NCI-H2107 (cell line): ENCODE data around the gene KIAA0232.
"Not testable (repeated sequence)": the region's sequence is repeated elsewhere in the genome, so short reads cannot be mapped to it uniquely, and the experiment has no call there.

Source experiments
- DNase-seq: peaks from one replicate; lab custom pipeline; 2025; lab: John Stamatoyannopoulos, UW

The KIAA0232 gene

GRCh38 chr4:6887591-6888371 lies 105.3 kb downstream of the KIAA0232 start:
- no peak for DNase-seq

- no peak for DNase-seq
These were observed 106.1 kb downstream of the KIAA0232 start for GRCh38 chr4:6888506-6889071.

DNA sequence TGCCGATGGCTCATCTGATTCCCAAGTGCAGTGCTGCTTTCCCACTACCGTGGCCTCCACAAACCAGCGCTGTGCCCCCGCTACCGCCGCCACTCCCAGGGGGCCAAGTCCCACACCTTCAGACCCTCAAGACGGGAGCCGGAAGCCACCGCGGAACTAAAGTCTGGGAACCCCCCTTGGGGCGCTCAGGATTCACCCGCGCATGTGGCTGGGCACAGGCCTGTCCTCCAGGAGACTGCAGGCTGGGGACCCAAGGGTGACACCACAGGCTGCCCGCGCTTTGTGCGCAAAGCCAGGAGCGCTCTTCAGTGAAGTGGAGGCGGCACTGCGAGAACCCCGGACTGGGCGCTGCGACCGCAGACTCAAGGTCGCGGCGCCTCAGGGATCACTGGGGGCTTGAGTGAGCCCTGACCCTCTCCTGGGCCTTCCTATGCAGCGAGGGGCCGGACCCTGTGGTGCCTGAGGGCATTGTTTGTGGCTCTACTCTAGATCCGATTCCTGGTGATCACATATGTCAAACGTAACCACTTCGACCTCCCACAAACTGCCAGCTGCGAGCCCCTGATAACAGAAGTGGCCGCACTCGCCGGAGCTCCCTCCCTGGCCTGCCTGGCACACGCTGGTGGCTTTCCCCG lies 106.7 kb downstream of the KIAA0232 start:
- DNase-seq: no peak

DNA sequence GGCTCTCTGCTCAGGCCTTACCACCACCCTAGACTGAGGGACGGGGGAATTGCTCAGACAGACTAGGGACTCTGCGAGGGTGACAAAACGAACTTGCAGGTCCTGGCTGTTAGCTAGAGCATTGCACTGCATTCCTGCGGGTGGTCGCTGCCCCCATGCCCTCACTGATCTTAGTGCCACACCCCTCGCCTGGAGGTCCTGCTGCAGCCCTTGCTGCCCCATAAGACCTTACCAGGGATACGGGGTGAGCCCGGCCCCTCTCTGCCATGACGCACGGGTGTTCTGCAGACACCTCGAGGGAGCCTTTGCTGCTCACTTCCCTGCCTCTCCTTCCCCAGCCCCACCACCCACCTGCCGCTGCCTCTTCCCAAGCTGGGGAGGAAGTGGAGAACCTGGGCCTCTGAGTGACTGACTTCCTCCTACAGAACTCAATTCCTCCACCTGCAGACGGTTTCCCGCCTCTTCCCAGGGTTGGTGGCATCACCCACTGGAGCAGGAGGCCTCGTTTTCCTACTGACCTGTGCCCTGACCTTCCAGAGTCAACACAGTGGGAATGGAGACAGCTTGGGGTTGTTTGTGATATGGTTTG lies 107.3 kb downstream of the KIAA0232 start:
- no peak for DNase-seq

GRCh38 chr4:6890358-6890757 lies 107.8 kb downstream of the KIAA0232 start:
- DNase-seq: no peak

DNA sequence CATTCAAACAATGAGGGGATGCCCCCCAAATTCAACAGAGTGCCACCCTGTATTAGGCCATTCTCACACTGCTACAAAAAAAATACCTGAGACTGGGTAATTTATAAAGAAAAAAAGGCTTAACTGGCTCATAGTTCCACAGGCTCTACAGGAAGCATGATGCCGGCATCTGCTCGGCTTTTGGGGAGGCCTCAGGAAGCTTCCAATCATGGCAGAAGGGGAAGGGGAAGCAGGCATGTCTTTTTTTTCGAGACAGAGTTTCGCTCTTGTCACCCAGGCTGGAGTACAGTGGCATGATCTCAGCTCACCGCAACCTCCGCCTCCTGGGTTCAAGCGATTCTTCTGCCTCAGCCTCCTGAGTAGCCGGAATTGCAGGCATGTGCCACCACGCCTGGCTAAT lies 108.4 kb downstream of the KIAA0232 start:
- DNase-seq: not testable (repeated sequence)

- no peak for DNase-seq
These were observed 109.1 kb downstream of the KIAA0232 start for GRCh38 chr4:6891436-6892170.

DNA sequence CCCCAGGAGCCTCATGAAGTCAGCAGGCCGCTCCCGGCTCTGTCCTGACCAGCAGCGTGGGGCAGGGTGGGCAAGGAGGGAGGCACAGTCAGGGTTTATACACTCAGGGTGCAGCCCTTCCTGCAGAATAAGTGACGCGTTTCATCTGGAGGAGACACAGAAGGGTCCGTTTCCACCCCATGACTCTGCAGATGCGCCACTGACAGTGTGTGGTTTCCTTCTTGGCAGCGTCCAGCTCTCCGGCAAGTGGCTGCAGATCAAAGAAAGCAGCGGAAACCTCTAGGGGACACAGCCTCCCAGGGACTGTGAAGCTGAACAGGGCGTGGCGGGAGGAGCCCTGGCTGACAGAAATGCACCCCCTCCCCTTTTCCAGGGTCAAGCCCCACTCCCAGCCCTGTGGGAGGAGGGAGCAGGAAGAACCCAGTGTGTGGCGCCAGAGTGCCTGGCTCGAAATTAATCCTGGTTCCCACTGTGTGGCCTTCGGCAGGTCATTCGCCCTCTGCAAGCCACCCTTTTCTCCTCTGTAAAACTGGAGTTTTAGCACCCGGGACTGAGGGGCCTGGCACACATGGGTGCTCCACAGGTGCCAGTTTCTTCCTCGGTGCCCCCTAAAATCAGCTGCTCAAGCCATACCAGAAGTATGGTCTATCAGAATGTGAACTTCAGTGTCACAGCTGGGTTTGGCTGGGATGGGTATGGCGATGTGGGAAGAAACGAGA lies 109.8 kb downstream of the KIAA0232 start:
- no peak for DNase-seq

DNA sequence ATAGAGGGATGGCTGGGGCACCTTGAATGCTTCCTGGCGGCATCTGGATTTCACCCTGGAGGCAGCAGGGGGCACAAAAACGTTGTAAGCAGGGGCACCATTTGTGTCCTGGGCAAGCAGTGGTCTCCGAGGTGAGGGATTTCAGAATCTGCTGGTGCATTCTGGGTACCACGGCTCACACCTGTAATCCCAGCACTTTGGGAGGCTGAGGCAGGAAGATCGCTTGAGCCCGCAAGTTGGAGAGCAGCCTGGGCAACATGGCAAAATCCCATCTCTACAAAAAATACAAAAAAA lies 110.3 kb downstream of the KIAA0232 start:
- no peak for DNase-seq

GRCh38 chr4:6893449-6894085 lies 111.0 kb downstream of the KIAA0232 start:
- DNase-seq: no peak

- DNase-seq: no peak
These were observed 111.6 kb downstream of the KIAA0232 start for GRCh38 chr4:6894086-6894478.

DNA sequence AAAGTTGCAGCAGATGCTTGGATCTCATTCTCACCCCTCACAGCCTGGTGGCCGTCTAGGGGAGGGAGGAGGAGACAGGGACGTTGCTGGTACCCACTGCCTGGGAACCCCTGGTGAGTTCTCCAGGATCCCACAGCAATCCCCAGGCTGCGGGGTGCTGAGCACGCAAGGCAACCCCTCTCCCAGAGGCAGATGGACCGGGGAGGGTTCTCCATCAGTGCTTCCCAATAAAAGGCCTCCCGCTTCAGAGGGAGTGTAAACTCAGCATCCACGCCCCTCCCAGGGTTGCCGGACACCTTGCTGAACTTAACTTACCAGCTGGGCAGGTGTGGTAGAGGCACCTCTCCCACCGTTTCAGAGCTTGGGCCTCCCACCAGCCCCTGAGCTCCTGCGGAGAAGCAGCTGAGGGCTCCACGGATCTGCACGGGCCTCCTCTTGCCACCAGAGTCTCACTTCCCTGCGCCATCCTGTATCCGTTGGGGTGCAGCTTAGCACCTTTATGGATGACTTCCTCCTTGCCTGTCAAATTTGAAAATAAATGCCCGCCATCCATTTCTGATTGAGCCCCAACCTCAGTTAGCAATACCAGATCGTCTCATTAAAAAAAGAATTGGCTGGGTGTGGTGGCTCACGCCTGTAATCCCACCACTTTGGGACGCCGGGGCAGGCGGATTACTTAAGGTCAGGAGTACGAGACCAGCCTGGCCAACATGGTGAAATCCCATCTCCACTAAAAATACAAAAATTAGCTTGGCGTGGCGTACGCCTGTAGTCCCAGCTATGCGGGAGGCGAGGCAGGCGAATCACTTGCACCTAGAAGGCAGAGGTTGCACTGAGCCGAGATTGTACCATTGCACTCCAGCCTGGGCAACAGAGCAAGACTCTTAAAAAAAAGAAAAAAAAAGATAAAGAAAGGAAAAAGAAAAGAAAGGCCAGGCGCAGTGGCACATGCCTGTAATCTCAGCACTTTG lies 112.3 kb downstream of the KIAA0232 start:
- DNase-seq: no peak

DNA sequence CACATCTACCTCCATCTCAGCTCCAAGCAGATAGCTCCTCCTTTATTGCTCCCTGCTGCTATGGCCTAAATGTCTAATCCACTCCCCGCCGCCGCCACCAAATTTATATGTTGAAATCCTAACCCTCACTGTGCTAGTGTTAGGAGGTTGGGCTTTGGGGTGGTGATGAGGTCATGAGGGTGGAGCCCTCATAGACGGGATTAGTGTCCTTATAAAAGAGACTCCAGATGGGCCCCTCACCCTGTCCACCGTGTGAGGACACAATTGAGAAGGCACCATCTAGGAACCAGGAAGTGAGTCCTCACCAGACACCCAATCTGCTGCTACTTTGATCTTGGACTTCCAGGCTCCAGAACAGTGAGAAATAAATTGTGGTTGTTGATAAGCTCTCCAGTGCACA lies 113.5 kb downstream of the KIAA0232 start:
- DNase-seq: no peak

DNA sequence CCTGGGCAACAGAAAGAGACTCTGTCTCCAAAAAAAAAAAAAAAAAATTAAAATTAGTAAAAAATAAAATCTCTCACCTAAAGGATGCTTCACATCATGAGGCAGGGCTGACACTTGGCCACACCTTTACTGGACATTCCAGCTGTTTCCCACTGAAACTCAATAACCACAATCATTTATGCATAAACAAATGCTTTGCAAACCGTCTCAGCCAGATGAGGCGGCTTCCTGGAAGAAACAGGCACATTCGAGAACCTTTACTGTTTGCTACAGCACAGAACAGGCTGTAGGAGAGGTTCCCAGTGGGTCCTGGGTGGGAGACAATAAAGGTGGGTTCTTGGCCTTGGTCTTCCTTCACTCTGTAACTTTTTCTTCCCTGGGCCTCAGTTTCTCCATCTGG lies 116.2 kb downstream of the KIAA0232 start:
- no peak for DNase-seq

DNA sequence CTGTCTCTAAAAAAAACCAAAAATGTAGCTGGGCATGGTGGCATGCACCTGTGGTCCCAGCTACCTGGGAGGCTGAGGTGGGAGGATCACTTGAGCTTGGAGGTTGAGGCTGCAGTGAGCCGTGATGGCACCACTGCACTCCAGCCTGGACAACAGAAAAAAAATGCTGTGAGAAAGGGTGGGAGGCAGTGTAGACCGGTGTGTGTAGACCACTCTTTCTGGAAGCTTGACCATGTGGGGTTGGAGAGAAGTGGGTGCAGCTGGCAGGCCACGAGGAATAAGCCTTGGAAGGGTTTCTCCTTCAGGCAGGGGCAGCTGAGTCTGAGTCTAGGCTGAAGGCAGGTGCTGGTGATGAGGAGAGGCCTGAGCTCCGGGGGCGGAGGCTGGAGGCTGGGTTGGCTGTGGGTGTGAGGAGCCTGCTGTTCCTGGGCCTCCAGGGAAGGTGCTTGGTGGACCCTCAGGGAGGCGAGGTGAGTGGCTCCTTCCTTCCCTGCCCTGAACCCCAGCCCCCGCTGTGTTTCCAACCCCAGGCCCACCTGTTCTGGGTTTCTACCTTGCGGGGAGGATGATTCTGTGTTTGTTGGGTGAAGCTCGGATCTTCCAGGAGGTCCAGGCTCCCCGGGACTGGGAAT lies 117.8 kb downstream of the KIAA0232 start:
- DNase-seq: no peak

DNA sequence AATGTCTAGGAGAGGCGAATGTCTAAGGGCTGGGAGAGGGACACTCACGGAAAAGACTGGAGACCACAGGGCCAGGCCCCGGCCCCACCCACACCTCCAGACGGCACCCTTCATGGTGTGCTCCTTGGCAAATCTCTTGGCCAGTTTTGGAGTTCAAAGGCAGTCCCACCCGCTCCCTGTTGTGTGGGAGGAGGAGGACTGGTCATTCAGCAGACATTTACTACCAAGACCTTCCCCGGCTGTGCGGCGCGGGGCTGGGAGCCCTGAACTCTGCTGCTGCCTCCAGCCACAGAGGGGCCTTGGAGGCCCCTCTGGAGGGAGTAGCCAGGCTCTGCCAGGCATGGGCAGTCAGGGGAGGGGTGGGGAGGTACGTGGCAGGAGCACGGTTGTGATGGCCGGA lies 118.4 kb downstream of the KIAA0232 start:
- no peak for DNase-seq

- DNase-seq: no peak
These were observed 119.3 kb downstream of the KIAA0232 start for GRCh38 chr4:6901669-6902317.

DNA sequence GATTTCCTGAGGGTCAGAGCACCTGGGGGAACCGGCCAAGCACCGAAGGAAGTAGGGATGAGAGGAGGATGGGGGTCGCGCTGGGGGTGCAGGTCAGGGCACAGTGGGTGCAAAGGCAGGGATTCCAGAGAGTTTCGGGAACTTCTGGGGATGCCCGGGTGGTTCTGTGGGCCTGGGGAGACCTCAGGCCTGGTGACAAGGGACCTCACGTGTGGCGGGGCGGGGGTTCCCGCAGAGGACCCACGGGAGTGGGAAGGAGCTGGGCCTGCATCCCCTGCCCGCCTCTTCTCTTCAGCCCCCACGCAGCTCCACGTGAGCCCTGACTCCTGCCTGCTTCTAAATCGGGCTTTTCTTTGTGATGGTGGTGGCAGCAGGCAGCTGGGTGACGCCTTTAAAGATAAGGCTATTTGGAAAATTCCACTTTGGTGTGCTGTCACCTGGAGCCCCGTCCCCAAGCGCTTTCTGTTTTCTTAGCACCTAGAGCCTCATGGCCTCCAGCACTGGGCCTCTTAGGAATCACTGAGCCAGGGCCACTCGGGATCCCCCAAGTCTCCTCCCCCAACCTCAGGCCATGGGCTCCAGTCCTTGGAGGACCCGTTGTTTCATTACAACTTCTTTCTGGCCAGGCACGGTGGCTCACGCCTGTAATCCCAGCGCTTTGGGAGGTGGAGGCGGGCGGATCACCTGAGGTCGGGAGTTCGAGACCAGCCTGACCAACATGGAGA lies 120.0 kb downstream of the KIAA0232 start:
- DNase-seq: no peak
